Measurements from ENCODE around the gene DAND5. TPM values are rescaled to one million over a fixed set of nuclear protein-coding genes. Genes with fewer than 3 reads are reported as not detected.

The DAND5 gene
- polyA plus RNA-seq, 1 of the 3 experiments (the other 2 are of a cell fraction) = 1.0 TPM

DNA sequence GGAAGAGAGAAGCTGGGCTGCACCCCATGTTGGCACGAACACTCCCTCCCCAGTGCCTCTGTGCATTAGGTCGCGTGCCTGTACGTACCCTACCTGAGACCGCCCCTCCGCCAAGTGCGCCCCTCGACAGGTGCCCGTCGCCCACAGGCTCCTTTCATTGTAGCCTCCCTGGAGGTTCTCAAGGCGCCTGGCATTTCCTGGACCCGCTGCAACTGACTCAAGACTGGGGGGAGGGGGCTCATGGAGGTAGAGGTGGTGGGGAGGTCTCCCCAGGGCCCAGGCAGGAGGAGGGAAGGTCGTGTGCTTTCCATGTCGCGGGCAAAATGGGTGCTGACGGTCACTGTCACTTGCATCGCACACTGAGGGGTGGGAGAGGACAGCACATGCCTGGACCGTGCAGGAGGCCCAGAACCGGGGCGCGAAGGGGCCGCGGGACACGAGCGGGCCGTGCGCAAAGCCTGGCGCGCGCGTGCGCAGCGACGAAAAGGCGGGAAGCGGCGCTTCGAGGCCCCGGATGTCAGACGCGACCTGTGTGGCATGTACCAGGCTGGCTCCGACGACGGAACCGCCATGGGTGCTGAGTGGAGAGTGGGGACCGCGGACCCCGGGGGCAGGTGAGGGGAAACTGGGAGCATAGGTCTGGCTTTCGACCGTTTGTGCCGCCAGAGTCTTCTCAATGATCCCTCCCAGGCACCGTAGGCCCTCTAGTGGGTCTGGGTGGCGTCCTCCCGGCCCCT is 42.4 kb downstream of the DAND5 start:
- no peak overlapping the region for H3K27ac ChIP-seq (ENCODE audit: low read depth in 2 of 2, low read length in 1 of 2)
- no peaks in the 10 kb centered on the region for H3K9me3 ChIP-seq
- TF ChIP-seq FOXM1 (IDR thresholded peaks at IDR 0.05; ENCODE audit: low read depth) = no peak
- TF ChIP-seq, protein P1, sequence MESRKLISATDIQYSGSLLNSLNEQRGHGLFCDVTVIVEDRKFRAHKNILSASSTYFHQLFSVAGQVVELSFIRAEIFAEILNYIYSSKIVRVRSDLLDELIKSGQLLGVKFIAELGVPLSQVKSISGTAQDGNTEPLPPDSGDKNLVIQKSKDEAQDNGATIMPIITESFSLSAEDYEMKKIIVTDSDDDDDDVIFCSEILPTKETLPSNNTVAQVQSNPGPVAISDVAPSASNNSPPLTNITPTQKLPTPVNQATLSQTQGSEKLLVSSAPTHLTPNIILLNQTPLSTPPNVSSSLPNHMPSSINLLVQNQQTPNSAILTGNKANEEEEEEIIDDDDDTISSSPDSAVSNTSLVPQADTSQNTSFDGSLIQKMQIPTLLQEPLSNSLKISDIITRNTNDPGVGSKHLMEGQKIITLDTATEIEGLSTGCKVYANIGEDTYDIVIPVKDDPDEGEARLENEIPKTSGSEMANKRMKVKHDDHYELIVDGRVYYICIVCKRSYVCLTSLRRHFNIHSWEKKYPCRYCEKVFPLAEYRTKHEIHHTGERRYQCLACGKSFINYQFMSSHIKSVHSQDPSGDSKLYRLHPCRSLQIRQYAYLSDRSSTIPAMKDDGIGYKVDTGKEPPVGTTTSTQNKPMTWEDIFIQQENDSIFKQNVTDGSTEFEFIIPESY (IDR thresholded peaks at IDR 0.05; ENCODE audit: borderline replicate concordance, low read depth) = no peak
- TF ChIP-seq SIN3A (IDR thresholded peaks at IDR 0.05; ENCODE audit: borderline replicate concordance, low read depth, low read length) = no peak
- no peak for TF ChIP-seq CHD2 (IDR thresholded peaks at IDR 0.05; ENCODE audit: low read length, partially characterized antibody)
- no peak for TF ChIP-seq NFIC (IDR thresholded peaks at IDR 0.05; ENCODE audit: borderline replicate concordance)
- TF ChIP-seq NRF1 (IDR thresholded peaks at IDR 0.05; ENCODE audit: low read depth, low read length) = no peak
- TF ChIP-seq TEAD4 (IDR thresholded peaks at IDR 0.05; ENCODE audit: borderline replicate concordance, insufficient read depth) = no peak
- no peak for TF ChIP-seq EP300 (IDR thresholded peaks at IDR 0.05; ENCODE audit: borderline replicate concordance in 1 of 2, low read depth in 1 of 2, low read length in 1 of 2)
- no peak for TF ChIP-seq TAF1 (IDR thresholded peaks at IDR 0.05; ENCODE audit: borderline replicate concordance, low read depth, low read length)
- WGBS (ENCODE audit: low lambda C conversion rate) = 97% methylated on average over 51 of the region's 54 CpGs
- H2AFZ ChIP-seq (ENCODE audit: low read depth) = no peak overlapping the region
- H3K27me3 ChIP-seq (ENCODE audit: insufficient read depth) = no peaks in the 10 kb centered on the region
- H3K9me2 ChIP-seq = no peaks in the 10 kb centered on the region
- no peak overlapping the region for H3K9ac ChIP-seq
- ChIA-PET POLR2A (no interaction called here), CTCF (no interaction called here)
- no peaks in the 10 kb centered on the region for H3F3A ChIP-seq (replicated peaks; ENCODE audit: insufficient read depth)
- peaks cover 0 to 19% of the 10 kb centered on the region in 2 experiments; a peak in 1 of 4 replicates for H3K4me1 ChIP-seq (ENCODE audit: control insufficient read depth in 1 of 2, insufficient read depth in 2 of 2, low read depth in 1 of 2, low read length in 1 of 2)
- H3K4me2 ChIP-seq = no peak overlapping the region
- H3K4me3 ChIP-seq (ENCODE audit: low read depth in 2 of 2, low read length in 1 of 2) = no peak overlapping the region
- H4K20me1 ChIP-seq (ENCODE audit: insufficient read depth) = peaks cover 8% of the 10 kb centered on the region; the same call in 1 of the 2 replicates
- H3K79me2 ChIP-seq (ENCODE audit: insufficient read depth) = peaks cover 3% of the 10 kb centered on the region; the same call in 1 of the 2 replicates
- no peak for DNase-seq
- no peaks in the 10 kb centered on the region for H3K36me3 ChIP-seq (replicated peaks in 1 of 2; ENCODE audit: control insufficient read depth in 1 of 2, insufficient read depth in 2 of 2, low read length in 1 of 2)

DNA sequence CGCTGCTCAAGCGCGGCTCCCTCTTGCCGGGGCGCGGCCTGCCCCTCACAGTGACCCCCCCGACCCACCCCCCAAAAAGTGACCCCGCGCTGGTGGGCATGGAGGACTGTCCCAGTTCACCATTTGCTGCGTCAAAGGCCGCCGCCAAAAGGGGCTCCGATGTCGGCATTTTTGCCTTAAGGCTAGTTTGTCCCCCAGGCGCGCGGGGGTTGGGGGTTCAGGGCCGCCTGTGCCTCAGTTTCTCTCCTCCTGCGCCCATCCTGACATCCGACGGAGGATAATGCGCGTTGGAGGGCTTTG is 43.0 kb downstream of the DAND5 start:
- Histone ChIP-seq H3K27me3 (ENCODE audit: insufficient read depth) (no peaks in the 10 kb centered on the region), H3K27ac (ENCODE audit: low read depth in 2 of 2, low read length in 1 of 2) (no peak overlapping the region), H3K4me1 (ENCODE audit: control insufficient read depth in 1 of 2, insufficient read depth in 2 of 2, low read depth in 1 of 2, low read length in 1 of 2) (peaks cover 0 to 22% of the 10 kb centered on the region in 2 experiments; a peak in 1 of 4 replicates), H3K9ac (no peak overlapping the region), H3K4me3 (ENCODE audit: low read depth in 2 of 2, low read length in 1 of 2) (no peak overlapping the region), H3K36me3 (replicated peaks in 1 of 2; ENCODE audit: control insufficient read depth in 1 of 2, insufficient read depth in 2 of 2, low read length in 1 of 2) (no peaks in the 10 kb centered on the region), H3K79me2 (ENCODE audit: insufficient read depth) (peaks cover 3% of the 10 kb centered on the region; the same call in 1 of the 2 replicates), H3K4me2 (no peak overlapping the region), H3K9me3 (no peaks in the 10 kb centered on the region), H3F3A (replicated peaks; ENCODE audit: insufficient read depth) (no peaks in the 10 kb centered on the region), H3K9me2 (no peaks in the 10 kb centered on the region), H2AFZ (ENCODE audit: low read depth) (no peak overlapping the region), H4K20me1 (ENCODE audit: insufficient read depth) (peaks cover 8% of the 10 kb centered on the region; the same call in 1 of the 2 replicates)
- WGBS (ENCODE audit: low lambda C conversion rate) = 93% methylated on average over 19 of the region's 23 CpGs
- POLR2A ChIA-PET = no interaction called here
- CTCF ChIA-PET = no interaction called here
- no peak for DNase-seq
- no peak for TF ChIP-seq CHD2 (IDR thresholded peaks at IDR 0.05; ENCODE audit: low read length, partially characterized antibody)
- no peak for TF ChIP-seq TEAD4 (IDR thresholded peaks at IDR 0.05; ENCODE audit: borderline replicate concordance, insufficient read depth)
- TF ChIP-seq, protein P2, sequence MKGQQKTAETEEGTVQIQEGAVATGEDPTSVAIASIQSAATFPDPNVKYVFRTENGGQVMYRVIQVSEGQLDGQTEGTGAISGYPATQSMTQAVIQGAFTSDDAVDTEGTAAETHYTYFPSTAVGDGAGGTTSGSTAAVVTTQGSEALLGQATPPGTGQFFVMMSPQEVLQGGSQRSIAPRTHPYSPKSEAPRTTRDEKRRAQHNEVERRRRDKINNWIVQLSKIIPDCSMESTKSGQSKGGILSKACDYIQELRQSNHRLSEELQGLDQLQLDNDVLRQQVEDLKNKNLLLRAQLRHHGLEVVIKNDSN (IDR thresholded peaks at IDR 0.05; ENCODE audit: borderline replicate concordance, low read depth) = no peak
- TF ChIP-seq NFIC (IDR thresholded peaks at IDR 0.05; ENCODE audit: borderline replicate concordance) = no peak
- TF ChIP-seq JUND (IDR thresholded peaks at IDR 0.05) = no peak
- TF ChIP-seq RXRA (IDR thresholded peaks at IDR 0.05; ENCODE audit: borderline replicate concordance, low read depth) = no peak
- TF ChIP-seq, protein P3, sequence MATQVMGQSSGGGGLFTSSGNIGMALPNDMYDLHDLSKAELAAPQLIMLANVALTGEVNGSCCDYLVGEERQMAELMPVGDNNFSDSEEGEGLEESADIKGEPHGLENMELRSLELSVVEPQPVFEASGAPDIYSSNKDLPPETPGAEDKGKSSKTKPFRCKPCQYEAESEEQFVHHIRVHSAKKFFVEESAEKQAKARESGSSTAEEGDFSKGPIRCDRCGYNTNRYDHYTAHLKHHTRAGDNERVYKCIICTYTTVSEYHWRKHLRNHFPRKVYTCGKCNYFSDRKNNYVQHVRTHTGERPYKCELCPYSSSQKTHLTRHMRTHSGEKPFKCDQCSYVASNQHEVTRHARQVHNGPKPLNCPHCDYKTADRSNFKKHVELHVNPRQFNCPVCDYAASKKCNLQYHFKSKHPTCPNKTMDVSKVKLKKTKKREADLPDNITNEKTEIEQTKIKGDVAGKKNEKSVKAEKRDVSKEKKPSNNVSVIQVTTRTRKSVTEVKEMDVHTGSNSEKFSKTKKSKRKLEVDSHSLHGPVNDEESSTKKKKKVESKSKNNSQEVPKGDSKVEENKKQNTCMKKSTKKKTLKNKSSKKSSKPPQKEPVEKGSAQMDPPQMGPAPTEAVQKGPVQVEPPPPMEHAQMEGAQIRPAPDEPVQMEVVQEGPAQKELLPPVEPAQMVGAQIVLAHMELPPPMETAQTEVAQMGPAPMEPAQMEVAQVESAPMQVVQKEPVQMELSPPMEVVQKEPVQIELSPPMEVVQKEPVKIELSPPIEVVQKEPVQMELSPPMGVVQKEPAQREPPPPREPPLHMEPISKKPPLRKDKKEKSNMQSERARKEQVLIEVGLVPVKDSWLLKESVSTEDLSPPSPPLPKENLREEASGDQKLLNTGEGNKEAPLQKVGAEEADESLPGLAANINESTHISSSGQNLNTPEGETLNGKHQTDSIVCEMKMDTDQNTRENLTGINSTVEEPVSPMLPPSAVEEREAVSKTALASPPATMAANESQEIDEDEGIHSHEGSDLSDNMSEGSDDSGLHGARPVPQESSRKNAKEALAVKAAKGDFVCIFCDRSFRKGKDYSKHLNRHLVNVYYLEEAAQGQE (IDR thresholded peaks at IDR 0.05; ENCODE audit: low read depth, low read length) = no peak
- TF ChIP-seq, protein P1 (IDR thresholded peaks at IDR 0.05; ENCODE audit: borderline replicate concordance, low read depth) = no peak
- TF ChIP-seq GATA2 (CRISPR knock-in tag; IDR thresholded peaks at IDR 0.05) = no peak
- TF ChIP-seq, protein P4, sequence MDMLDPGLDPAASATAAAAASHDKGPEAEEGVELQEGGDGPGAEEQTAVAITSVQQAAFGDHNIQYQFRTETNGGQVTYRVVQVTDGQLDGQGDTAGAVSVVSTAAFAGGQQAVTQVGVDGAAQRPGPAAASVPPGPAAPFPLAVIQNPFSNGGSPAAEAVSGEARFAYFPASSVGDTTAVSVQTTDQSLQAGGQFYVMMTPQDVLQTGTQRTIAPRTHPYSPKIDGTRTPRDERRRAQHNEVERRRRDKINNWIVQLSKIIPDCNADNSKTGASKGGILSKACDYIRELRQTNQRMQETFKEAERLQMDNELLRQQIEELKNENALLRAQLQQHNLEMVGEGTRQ (IDR thresholded peaks at IDR 0.05; ENCODE audit: borderline replicate concordance, low read depth, low read length) = no peak
- no peak for TF ChIP-seq YY1 (IDR thresholded peaks at IDR 0.05; ENCODE audit: low read depth)

Data from SK-N-SH (cell line).